GM12873 (cell line): ENCODE results near the gene ZNF497.

Experiments used
- CTCF ChIP-seq: IDR thresholded peaks from 2 replicates; pipeline ENCODE4 v1.5.1; 2012; ENCODE audit warnings: low read depth, mild to moderate bottlenecking, moderate library complexity, low read length, control low read depth; ENCODE audit not compliant: insufficient read depth; ENCODE audit errors: missing control alignments

Gene ZNF497

DNA sequence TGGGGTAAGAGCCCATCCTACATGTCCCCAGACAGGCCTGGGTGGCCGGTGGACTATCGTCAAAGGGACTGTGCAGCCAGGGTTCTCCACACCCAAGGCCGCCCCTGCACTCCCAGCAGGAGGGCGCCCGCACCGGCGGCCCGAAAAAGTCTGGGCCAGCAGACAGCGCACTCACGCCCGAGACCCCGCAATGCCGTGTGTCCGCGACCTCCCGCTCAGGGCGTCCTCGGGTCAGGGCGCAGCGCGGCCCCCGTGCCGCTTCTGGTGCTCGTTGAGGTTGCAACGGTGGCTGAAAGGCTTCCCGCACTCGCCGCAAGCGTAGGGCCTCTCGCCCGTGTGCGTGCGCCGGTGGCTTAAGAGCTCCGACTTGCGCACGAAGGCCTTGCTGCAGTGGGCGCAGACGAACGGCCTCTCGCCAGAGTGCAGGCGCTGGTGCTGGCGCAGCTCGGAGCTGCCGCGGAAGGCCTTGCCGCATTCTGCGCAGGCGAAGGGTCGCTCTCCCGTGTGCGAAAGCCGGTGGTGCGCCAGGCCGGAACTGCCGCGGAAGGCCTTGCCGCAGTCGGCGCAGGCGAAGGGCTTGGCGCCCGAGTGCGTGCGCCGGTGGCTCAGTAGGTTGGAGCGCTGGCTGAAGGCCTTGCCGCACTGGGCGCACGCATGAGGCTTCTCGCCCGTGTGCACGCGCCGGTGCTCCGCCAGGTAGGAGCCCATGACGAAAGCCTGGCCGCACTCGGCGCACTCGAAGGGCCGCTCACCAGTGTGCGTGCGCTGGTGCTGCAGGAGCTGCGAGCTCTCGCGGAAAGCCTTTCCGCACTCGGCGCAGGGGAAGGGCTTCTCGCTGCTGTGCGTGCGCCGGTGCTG is 6.4 kb downstream of the ZNF497 start:
- no peak for TF ChIP-seq CTCF

GRCh38 chr19:58355215-58355796 is 7.2 kb downstream of the ZNF497 start:
- TF ChIP-seq CTCF = no peak

- TF ChIP-seq CTCF = no peak
Observed at GRCh38 chr19:58354478-58355030, 8.0 kb downstream of the ZNF497 start.

DNA sequence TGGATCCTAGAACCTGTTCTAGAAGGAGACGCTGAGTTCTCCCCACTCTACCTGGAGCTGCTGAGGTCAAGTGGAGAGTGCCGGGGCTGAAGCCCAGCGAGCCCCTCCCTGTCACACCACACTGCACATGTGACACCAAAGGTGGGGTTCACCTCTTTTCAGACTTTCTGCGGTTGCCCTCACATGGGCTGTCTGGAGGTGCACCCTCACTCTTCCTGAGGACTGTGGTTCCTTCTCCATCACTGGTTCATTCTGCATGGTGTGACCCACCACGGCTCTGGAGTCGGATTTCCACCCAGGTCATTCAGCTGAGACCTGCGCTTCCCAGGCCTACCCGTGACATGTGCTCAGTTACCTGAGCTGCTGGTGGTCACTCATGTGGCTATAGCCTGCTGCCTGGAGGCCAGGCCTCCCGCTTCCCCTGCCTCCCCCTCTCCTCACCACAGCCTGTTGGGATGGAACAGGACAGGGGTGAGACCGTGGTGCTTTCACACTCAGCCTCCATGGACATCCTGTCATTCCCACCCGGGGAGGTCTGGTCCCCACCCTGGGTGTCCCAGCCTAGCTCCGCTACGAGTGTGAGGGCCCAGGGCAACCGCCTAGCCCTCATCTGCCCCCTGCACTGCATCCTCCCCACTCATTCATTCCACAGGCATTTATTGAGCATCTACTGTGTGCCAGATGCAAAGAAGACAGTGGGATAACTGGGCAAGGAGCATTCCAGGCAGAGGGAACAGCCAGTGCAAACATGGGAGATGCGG is 8.7 kb downstream of the ZNF497 start:
- TF ChIP-seq CTCF = no peak

DNA sequence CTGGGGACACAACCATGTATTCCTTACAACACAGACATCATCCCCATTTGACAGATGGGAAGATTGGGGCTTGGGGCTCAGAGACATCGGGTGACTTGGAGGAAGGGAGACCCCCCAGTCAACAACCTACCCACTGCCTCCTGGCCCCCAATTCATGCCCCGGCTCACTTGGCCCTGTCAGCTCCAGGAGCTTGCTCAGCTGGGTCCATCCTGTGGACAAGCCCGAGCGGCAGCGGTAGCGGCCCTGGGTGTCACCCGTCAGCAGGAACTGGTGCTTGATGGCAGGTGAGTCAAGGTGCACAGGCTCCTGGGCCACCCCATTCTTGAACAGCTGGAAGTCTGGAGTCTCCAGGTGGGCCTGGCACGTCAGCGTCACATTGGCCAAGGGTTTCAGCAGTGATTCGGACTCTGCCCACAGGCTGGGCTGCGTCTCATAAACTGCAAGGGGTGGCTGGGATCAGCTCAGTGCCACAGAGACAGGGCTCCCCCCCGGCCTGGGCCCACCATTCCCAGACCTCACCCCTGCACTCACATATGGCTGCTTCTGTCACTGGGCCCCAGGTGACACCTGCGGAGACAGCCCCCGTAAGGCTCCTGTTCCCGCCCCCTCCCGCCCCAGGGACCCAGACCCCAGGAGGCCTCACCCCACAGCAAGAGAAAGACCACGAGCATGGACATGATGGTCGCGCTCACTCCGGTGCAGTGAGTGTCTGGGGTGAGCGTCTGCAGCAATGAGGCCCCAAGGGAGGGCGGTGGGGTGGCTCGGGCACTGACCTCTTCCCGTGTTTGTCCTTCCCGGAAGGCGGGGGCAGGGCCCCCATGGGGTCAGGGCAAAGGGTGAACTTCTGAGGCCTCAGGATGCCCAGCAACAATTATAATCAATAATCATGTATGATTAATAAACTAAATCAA is 9.5 kb downstream of the ZNF497 start, which contains the start of gene A1BG:
Gene A1BG (minus strand): TSS at position 733 of the 912 bp plus-strand sequence. CDS start 55 bp downstream, at position 678.
- no peak for TF ChIP-seq CTCF

GRCh38 chr19:58351990-58352755 is 10.4 kb downstream of the ZNF497 start:
- no peak for TF ChIP-seq CTCF
